ENCODE data around the gene TIGIT.

Gene TIGIT

DNA sequence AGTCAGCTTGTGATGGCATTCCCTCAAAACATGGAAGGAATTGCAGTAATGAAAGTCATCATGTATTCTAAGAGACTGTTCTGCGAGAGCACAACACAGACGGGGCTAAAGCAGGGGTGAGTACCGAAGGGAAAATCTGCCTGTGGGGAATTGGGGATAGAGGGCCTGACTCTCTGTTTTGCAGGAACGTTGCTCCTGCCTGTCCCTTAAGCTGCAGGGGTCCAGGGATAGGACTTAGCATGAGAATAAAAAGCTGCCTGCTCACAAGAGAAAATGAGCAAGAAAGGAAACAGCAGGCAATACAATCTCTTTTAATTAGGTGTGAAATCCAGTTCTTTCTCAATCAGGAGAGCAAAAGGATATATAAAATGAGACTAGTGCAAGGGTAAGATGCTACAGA, 62.2 kb downstream of the TIGIT start:
- DNase-seq, result no peak

DNA sequence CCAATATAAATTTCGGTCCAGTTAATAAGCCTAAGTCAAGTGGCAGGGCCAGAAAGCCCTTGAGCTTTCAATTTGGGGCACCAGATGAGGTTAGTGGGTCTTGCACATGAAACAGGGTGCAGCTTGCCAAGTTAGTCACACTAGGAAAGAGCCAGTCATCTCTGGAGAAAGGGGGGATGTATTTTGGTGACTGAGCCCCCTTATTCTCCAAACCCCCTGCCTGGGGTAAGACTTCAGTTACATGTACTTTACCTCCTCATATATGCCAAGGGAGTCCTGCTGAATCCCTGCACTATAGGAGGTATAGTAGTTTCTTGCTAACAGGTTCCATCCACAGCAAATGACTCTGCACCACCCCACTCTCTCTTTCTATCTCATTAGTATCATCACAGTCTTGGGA, 62.7 kb downstream of the TIGIT start:
- DNase-seq, result no peak
